Cerebellar nuclear complex (tissue), 1 donor: ENCODE data around the gene CEP44.
A peak's percentile ranks its signal among the peaks of the same experiment; 100 is the strongest.
"Not testable (repeated sequence)": the region's sequence is repeated elsewhere in the genome, so short reads cannot be mapped to it uniquely, and the experiment has no call there.

Source experiments
- DNase-seq, 2 experiments: peaks; one replicate each; lab custom pipeline; 2025; lab: John Stamatoyannopoulos, UW

The CEP44 gene, protein sequence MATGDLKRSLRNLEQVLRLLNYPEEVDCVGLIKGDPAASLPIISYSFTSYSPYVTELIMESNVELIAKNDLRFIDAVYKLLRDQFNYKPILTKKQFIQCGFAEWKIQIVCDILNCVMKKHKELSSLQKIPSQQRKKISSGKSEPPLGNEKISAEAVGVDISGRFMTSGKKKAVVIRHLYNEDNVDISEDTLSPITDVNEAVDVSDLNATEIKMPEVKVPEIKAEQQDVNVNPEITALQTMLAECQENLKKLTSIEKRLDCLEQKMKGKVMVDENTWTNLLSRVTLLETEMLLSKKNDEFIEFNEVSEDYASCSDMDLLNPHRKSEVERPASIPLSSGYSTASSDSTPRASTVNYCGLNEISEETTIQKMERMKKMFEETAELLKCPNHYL

DNA sequence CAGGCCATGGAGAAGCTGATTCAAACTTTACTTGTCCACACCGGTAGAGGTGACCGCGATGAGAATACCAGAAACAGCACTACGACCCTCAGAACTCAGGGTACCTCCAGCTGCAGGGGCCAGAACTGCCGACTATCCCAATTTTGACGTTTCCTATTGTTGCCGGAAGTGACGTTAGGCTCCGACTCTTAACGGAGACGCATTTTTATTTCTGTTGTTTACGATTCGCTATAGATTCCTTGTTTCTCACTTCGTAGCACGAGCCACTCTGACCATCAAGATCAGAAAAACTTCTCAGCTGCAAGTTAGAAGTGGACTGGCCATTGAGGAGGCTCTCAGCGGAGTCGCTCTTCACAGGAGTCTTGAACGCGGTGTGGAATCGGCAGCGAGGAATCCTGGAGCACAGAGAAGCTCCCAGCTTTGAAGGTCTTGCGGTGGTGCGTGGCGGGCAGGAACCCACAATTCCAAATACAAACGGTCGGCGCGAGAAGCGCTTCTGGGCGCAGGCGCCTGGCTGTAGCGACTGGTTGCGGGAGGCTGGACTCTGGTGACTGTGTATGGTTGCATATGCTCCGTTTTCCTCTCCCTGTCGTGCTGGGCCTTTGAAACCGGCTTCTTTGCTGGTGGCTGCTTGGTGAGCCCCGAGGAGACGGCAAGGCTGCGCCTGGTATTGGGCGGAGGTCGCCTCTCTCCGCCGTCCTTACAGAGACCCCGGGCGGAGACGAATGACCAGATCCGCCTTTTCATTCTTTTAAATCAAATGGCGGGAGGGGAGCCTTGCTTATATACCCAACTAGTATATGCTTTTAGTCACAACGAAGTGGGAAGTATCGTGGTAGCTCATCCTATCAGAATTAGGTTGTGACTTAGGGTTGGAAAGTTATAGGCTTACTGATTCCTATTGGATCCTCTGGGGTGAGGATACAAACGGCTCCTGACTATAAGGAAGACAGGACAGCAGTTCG, at the start of gene CEP44, which contains the start of gene FBXO8:
TSS of gene CEP44 (plus strand) at position 405 of the 965 bp plus-strand sequence. CDS start 15,211 bp downstream, outside the sequence.
TSS of gene FBXO8 (minus strand) at position 161 of the 965 bp plus-strand sequence. CDS start 20,575 bp downstream, outside the sequence.
- peak in 1 of 2 experiments; percentile 63 for DNase-seq

DNA sequence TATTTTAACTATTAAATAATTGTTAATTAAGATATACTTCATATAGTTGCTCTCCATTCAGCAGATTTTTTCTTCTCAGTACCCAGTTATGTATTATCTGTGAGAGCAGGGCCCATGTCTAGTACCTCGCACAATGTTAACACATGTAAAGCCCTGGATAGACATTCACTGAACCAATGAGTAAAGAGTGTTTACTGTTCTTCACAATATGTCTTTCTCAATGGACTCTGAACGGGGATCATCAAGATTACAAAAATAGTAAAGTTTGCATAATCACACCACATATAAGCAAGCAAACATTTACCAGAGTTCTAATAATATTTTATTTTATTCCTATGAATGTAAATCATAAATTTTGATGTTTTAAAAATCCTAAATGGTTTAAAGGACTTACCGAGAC, 47.4 kb upstream of the CEP44 start:
- no peak for DNase-seq

DNA sequence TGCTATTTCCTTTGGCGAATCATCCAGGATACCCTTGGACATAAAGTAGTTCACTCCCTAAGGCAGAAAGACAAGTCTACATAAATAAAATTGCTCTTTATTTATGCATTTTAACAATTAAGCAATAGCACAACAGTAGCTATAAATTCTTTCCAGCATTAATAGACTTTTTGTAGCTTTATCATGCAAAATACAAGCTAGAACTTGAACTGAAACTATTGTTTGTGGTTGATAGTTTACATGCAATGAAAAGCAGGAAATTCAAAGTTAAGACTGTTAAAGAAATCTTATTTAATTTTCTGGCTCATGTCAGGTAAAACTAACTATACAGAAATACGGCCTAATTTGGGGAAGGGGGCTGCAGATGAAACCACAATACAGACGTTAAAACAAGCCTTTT, 42.5 kb upstream of the CEP44 start:
- no peak for DNase-seq

DNA sequence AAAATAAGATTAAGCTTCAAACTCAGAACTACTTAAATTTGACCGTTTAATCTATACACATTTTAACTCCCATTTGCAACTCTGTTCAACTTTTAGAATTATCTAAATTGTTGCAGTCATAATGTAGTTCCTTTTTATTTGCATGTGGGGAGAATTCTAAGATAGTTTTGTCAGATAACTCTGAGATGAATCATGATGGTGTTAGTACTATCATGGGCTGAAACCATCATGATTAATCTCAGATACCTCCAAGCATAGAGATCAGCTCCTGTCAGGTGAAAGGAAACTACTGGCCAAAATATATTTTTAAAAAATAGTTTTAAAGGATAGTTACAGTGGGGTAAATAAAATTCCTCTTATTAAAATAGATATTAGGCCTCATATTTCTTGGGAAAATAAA, 39.3 kb upstream of the CEP44 start:
- no peak for DNase-seq

DNA sequence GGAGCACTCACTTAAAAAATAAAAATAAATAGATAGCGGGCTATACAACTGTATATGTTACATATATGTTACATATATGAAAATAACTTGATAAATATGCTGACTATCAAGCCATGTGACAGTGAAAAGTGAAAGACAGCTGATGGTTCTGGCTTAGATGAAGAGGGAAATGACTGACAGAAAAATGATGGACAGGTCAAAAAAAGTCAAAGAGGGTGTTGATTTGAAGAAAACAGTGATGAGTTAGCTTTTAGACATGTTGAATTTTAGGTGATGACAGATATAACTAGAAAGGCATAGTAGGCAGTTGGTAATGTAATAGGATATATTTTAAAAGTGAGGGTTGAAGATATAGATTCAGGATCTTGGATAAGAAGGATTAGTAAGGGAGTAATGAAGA, 38.0 kb upstream of the CEP44 start:
- DNase-seq, result no peak

DNA sequence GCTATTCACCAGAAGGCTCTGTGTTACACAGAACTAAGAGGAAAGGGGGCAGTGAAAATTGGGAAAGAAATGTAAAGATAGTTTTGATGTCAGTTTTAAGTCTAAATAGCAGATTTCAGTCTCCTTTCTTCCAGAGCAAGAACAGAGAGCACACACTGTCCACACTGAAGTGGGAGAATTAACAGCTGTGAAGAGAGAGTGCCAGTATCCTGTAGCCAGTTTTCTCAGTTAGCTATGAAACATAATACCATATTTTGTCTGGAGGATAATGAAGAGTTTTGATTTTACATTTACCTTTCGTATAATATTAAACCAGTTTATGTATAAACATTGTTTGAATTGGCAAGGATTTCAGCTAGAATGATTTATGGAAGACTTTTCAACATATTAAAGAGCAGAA, 35.3 kb upstream of the CEP44 start:
- DNase-seq, result no peak

DNA sequence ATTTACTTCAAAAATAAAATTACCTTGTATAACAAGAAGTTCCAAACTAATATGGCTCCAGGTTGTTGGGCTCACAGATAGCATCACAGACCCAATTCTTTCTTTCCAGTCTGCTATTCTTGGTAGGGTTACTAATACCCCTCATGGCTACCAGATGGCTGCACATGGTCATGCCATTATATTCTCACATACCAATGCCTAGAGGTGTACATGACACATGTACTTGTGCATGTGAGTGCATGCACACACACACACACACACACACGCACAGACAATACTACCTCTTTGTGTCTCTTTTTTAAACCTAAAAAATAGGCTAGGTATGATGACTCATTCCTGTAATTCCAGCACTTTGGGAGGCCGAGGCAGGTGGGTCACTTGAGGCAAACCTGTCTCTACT, 31.3 kb upstream of the CEP44 start:
- no peak for DNase-seq

DNA sequence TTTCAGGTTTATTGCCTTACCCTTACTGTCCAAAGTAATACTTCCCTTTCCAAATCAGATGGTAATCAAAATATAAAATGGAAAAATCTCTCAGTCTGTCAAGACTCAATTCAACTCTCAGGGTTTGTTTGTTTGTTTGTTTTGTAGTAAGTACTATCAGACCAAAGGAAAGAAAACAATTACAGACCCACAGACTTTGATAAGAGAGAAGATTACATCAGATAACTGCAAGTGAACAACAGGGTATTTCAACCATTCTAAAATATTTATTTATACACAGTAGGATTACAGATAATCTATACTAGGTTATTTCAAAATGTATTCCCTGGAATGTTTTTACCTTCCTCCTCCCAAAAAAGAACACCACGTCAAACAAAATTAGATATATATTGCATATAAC, 29.1 kb upstream of the CEP44 start:
- no peak for DNase-seq

DNA sequence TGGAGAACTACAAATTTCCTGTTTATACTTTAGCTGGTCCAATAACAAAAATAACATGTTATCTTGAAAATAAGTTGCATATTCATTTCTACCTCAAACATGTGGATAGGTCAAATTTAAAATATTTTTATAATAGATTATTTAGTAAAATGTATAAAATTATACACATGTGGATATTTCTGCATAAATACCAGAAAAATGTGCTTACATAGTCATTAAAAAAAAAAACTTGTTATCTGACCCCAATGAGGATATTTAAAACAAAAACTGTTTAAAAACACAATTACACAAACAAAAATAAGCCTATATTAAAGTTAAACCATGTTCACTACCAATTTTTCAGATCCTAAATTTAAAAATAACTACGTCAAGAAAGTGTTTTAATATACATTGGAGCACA, 28.3 kb upstream of the CEP44 start:
- no peak for DNase-seq

DNA sequence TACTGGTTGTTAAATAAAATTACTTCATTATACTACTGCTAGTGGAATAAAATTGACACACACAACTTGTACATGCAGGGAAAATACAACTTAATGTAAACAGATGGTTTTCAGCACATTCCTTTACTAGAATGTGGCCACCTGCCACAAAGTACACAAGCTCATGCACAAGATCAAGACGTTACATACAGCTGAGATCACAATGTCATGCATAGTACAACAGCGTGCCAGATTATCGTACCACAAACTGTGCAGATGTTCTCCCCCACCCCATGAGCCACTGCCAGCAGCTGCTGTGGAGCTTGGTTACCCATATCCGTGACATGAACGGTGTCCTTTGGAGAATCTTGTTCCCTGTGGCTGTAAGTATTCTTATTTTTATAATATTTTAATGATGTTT, 27.9 kb upstream of the CEP44 start:
- no peak for DNase-seq

DNA sequence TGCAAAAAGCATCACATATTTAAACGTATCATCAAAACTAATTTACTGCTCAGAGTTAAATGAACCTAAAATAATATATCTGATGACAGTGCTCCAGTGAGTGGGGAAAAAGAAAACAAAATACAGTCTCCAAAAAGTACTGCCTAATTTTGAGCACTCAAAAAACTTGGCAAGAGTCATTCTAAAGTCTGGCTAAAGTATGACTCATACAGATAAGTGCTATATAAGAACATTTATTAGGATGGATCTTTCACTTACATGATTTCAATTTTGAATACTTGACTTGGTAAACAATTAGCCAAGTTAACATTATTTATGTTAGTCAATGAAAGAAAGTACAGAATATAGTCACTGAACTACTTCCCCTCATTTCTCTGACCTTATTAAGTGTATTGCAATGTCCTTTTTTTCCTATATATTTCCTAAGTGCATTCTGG, 27.4 kb upstream of the CEP44 start:
- DNase-seq, result no peak

DNA sequence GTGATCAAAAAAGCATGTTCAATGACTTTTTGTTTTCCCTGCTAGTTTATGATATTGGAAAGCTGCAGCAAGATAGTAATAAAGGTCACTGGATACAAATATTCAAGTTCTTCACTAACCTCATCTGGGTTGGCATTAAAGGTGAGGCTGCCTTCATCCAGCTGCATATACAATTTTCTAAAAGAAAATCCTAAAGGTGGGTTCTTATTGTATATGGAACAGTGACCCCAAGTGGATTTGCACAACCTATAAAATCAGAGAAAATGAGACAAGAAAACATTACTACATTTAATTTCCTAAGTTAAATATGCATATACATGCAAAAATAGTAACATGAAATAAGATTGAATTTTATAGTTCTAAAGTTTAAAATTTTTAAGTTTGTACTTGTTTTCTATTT, 24.1 kb upstream of the CEP44 start:
- DNase-seq, result no peak

DNA sequence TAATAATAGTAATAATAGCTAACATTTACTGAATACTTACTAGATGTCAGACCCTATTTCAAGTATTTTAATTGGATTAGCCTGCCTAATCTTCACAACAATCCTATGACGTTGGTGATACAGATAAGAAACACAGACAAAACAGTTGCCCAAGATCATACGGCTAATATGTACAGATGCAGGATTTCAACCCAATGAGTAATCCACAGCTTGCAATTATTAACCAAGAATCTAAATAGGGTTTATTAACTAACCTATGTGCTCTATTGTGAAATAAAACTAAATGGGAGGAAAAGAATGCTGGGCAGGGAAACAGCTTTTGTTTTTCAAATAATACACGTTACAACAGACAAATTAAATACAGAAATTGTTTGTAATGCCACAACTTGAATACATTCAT, 23.6 kb upstream of the CEP44 start:
- DNase-seq, result no peak

DNA sequence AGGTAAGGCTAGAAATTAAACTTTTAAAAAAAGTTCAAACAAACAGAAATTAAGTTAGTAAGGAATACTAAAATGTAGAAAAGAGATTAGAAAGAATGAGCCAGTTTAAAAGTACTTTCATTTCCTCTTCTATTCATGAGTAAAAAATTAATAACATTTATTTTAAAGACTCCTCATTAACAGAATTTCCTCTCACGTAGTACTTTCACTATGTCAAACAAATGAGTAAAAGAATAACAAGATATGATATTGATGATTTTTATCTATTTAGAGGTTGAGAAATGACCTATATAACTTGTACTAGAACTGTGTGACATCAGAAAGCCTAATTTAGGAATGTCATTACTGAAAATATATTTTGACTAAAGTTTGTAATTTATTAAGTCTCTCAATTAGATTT, 22.3 kb upstream of the CEP44 start:
- not testable (repeated sequence) for DNase-seq

DNA sequence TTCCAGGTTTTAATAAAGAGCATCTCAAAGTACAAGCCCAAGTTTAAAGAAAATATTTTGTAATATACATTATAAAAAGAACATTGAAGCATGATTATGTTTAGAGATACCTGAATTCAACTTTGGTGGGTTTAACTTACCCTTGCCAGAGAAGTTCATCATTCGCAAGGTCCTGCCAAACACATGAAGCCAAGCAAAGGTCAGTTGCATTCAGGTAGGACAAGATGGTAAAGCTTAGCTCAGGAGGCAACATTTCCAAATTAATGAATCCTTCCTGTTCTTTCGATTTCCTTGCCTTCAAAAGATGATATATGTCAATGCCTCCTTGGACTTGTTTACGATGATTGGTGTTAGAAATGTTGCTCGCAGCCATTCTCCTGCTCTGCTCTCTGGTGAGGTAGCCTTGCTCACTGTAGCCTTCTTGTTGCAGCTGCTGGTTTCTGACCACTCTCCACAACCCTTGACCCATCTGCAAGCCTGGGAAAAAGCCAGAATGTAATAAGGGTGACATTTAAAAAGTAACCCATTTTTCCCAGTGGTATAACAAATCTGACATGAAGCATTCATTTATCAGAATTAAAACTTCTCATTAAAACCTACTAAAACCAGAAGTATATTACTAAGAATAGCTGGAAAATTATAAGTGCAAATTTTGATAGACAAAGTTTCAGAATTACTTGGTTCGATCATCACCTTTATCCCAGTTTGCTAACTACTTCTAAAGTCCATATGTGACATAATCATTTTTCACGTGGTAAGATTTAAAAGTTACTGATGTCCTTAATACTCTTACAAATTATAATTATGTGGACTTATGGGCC, 20.9 kb upstream of the CEP44 start:
- DNase-seq, result no peak

DNA sequence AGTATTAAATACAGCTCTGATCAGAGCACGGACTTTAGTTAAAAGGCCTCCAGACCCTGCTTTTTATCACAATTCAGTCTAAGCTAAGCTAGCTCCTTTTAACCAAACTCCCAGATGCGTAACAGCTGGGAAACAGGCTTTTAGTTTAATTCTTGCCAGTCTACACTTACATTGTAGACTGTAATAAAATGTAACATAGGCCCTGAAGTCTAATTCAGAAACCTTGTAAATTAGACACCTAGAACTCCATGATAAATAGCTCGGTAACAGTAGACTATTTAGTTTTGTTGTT, 20.3 kb upstream of the CEP44 start:
- DNase-seq, result no peak

DNA sequence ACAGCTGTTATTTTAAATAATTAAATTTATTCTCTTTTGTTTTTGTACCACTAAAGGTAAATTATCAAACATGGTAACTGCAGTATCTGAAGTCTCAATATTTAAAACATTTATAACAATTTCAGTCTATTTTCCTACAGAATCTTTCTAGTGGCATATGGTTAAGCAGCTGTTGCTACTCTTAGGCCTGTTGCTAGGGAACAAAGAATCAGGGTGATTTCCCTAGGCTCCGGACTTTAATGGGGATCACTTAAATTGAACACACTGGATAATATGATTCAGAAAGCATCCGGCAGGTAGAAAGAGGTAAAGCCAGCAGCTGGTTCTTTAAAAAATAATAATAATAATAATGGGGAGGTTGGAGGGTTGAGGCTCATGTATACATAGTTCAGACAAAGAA, 17.8 kb upstream of the CEP44 start:
- DNase-seq, result no peak

DNA sequence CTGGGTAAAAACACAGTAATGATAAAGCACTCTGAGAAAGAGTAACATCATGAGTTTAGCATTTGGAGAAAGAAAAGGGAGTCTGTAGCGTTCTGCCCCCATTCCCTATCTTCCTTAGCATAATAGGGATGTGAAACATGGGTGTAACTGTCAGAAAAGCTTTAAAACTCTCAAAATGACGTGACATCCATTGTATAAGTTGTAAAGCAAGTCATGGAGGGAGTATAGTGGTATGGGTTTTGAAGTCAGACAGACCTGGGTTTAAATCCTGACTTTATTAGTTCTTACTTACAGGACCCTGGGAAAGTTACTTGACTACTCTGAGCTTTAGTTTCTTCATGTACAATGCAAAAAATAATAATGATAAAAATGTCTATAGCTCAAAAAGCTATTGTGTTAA, 17.3 kb upstream of the CEP44 start:
- no peak for DNase-seq

DNA sequence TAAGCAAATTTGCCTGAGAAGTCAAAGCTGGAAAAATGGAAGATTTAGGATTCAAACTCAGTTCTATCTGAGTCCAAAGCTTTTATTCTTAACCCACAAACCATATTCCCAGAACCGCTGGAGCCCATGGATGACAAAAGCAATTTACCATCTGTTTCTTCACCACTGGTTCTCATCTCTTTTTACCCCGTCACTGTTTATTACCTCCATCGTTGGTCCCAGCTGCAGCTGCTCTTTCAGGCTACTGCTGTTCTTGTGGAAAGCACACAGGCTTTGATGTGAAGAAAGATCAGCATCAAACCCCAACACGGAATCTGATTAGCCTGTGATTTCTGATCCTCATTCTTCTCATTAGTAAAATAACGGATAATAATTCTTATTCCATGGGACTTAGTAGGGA, 9.8 kb upstream of the CEP44 start:
- DNase-seq, result no peak

DNA sequence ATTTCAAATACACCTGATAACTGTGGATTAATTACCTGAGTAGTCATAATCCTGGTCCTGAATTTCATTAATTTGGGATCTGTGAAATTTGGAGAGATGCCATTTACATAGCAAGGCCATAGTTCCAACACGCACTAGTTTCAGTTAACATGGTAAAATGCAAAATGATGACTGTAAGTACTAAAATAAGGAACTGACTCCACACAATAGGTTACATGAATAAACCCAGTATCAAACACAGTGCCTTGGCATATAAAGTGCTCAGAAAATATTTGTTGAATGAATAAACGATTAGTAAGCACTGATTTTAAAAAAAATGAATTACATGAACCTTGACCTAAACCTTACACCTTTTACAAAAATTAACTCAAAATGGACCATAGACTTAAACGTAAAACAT, 9.3 kb upstream of the CEP44 start:
- no peak for DNase-seq

DNA sequence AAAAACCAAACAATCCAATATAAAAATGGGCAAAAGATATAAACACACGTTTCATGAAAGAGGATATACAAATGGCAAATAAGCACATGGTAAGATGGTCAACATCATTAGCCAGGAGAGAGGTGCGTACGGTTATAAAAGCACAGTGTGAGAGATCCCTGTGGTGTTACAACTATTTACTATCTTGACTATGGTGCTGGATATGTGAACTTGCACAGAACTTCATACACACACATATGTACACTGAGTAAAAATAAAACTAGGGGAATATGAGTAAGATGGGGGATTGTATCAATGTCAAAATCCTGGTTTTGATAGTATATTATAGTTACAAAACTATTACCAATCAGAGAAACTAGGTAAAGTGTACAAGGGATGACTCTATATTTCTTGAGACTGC, 8.6 kb upstream of the CEP44 start:
- DNase-seq, result no peak

DNA sequence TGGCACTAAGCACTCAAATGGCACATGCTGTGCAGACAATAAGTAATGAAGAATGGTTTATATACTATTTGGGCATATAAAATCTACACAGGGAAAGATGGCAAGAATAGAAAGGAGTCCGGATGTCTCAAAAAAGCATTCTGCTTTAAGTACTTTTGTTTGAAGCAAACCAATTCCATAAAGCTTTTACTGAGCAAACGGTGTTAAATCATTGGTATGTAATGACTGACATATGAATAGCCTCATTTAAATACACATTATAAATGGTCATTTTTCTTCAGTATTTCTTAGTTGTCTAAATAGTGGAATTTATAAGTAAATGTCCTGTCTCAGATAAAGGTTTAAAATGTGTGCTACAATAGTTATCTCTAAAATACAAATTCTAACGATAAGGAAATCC, 6.3 kb upstream of the CEP44 start:
- no peak for DNase-seq
